PC-9 (cell line): ENCODE results near the gene ERH. TPM values are rescaled to one million over a fixed set of nuclear protein-coding genes. Genes with fewer than 3 reads are reported as not detected.

Experiments
- BruUV-seq: library from RNA; stranded (reverse); fragments of 400-500 nt; replicated peaks from 2 replicates; lab custom pipeline; 2021; lab: Mats Ljungman, UMichigan
- CTCF ChIA-PET: fragments of 300-600 bp; sonication (Branson Sonifier 250); formaldehyde crosslinking; loops from one replicate; lab custom pipeline; 2022; ENCODE audit warnings: antibody characterized with exemption; lab: Charles Lee
- POLR2A ChIA-PET: fragments of 300-600 bp; sonication (Branson Sonifier 250); formaldehyde crosslinking; loops from one replicate; lab custom pipeline; 2022; ENCODE audit warnings: antibody characterized with exemption; ENCODE audit not compliant: unreplicated experiment; lab: Charles Lee
- DNase-seq, 2 experiments: peaks; one replicate each; pipeline versions ENCODE4 v3.0.0 to v3.0.0-alpha.2; 2015 to 2022; ENCODE audit warnings: mixed read lengths in 1 of 2
- H2AFZ ChIP-seq: fragments of 200-600 bp; sonication (generic); 2 replicates; pipeline ENCODE4 v1.8.1; 2017; ENCODE audit warnings: antibody characterized with exemption
- H3F3A ChIP-seq: fragments of 200-600 bp; sonication (generic); 2 replicates; pipeline ENCODE4 v1.8.1; 2017; ENCODE audit warnings: antibody characterized with exemption, mild to moderate bottlenecking, low read depth; ENCODE audit not compliant: insufficient read depth
- H3K27ac ChIP-seq: fragments of 200-600 bp; sonication (generic); 2 replicates; pipeline ENCODE4 v1.6.1; 2016; ENCODE audit warnings: mixed run types
- H3K27me3 ChIP-seq: fragments of 200-600 bp; sonication (generic); 2 replicates; pipeline ENCODE4 v1.6.1; 2016; ENCODE audit warnings: low read depth, mixed run types; ENCODE audit not compliant: insufficient read depth
- H3K36me3 ChIP-seq: fragments of 200-600 bp; sonication (generic); 2 replicates; pipeline ENCODE4 v1.6.1; 2016; ENCODE audit warnings: low read depth, mixed run types
- H3K4me1 ChIP-seq: fragments of 200-600 bp; sonication (generic); replicated peaks from 2 replicates; pipeline ENCODE4 v1.6.1; 2016; ENCODE audit warnings: mixed run types; ENCODE audit not compliant: insufficient read depth
- H3K4me2 ChIP-seq: fragments of 200-600 bp; sonication (generic); 2 replicates; pipeline ENCODE4 v1.6.1; 2017; ENCODE audit warnings: mixed run types
- H3K4me3 ChIP-seq: fragments of 200-600 bp; sonication (generic); 2 replicates; pipeline ENCODE4 v1.6.1; 2016; ENCODE audit warnings: mixed run types
- H3K79me2 ChIP-seq: fragments of 200-600 bp; sonication (generic); 2 replicates; pipeline ENCODE4 v1.6.1; 2017; ENCODE audit warnings: low read depth, mixed run types
- H3K9me2 ChIP-seq: fragments of 200-600 bp; sonication (generic); 2 replicates; pipeline ENCODE4 v1.8.1; 2017; ENCODE audit warnings: mild to moderate bottlenecking; ENCODE audit not compliant: insufficient read depth
- H3K9me3 ChIP-seq: fragments of 200-600 bp; sonication (generic); 2 replicates; pipeline ENCODE4 v1.8.1; 2016; ENCODE audit warnings: low read depth; ENCODE audit not compliant: insufficient read depth
- H4K20me1 ChIP-seq: fragments of 200-600 bp; sonication (generic); 2 replicates; pipeline ENCODE4 v1.8.1; 2017; ENCODE audit not compliant: insufficient read depth
- CTCF ChIP-seq: fragments of 200-600 bp; sonication (generic); conservative IDR thresholded peaks from 2 replicates; pipeline ENCODE4 v1.6.1; 2017; ENCODE audit warnings: mixed run types, antibody characterized with exemption, mild to moderate bottlenecking, moderate library complexity
- EZH2 ChIP-seq: fragments of 200-600 bp; sonication (generic); IDR thresholded peaks from 2 replicates; pipeline ENCODE4 v1.8.0; 2017; ENCODE audit warnings: antibody characterized with exemption, low read depth
- intact Hi-C: fragments of 100-400 bp; cut with micrococcal nuclease; formaldehyde crosslinking; loops from one replicate; pipeline ENCODE4 v1.10.0; 2022; ENCODE audit not compliant: unreplicated experiment
- total RNA-seq: library from RNA; stranded (reverse); gene quantifications from 2 replicates; pipeline ENCODE4 v1.2.3, GENCODE V29; 2021

Gene ERH
- total RNA-seq, 1 experiment from 2014 or later, result 347 TPM

GRCh38 chr14:69363964-69364363 lies 34.1 kb downstream of the ERH start:
- TF ChIP-seq CTCF (no peak), EZH2 (no peak)

GRCh38 chr14:69363055-69363454 lies 35.0 kb downstream of the ERH start:
- TF ChIP-seq EZH2 (no peak), CTCF (no peak)
- Histone ChIP-seq H3K4me1 (no peaks in the 10 kb centered on the region), H3K9me2 (no peaks in the 10 kb centered on the region), H3K36me3 (no peaks in the 10 kb centered on the region), H3K27me3 (no peaks in the 10 kb centered on the region), H3K79me2 (no peaks in the 10 kb centered on the region), H3F3A (no peaks in the 10 kb centered on the region), H4K20me1 (no peaks in the 10 kb centered on the region), H3K4me3 (no peak overlapping the region), H2AFZ (no peak overlapping the region), H3K27ac (no peak overlapping the region), H3K4me2 (no peak overlapping the region), H3K9me3 (no peaks in the 10 kb centered on the region)
- DNase-seq, result no peak
- ChIA-PET POLR2A (interaction anchor here (0.8 kb wide), 1 partner anchor 19 kb away, joined by 4 read pairs; no protein-coding TSS in a partner anchor), CTCF (no interaction called here)
- BruUV-seq, result no TSS peak
- intact Hi-C loops, result no loop called here

More at GRCh38 chr14:69363964-69364363, 34.1 kb downstream of the ERH start:
- Histone ChIP-seq H2AFZ (no peak overlapping the region), H3K9me2 (no peaks in the 10 kb centered on the region), H3K27ac (no peak overlapping the region), H3K27me3 (no peaks in the 10 kb centered on the region), H3F3A (no peaks in the 10 kb centered on the region), H4K20me1 (no peaks in the 10 kb centered on the region), H3K36me3 (no peaks in the 10 kb centered on the region), H3K4me3 (no peak overlapping the region), H3K4me1 (no peaks in the 10 kb centered on the region), H3K9me3 (no peaks in the 10 kb centered on the region), H3K79me2 (no peaks in the 10 kb centered on the region), H3K4me2 (no peak overlapping the region)
- BruUV-seq, result no TSS peak
- POLR2A ChIA-PET, result interaction anchor here (0.8 kb wide), 1 partner anchor 18 kb away, joined by 4 read pairs; no protein-coding TSS in a partner anchor
- intact Hi-C loops, result no loop called here
- CTCF ChIA-PET, result no interaction called here
- no peak for DNase-seq

- Histone ChIP-seq H3K9me3 (no peaks in the 10 kb centered on the region), H3K79me2 (no peaks in the 10 kb centered on the region), H2AFZ (no peak overlapping the region), H3K27me3 (no peaks in the 10 kb centered on the region), H4K20me1 (no peaks in the 10 kb centered on the region), H3K9me2 (no peaks in the 10 kb centered on the region), H3K27ac (no peak overlapping the region), H3K4me3 (no peak overlapping the region), H3K4me2 (no peak overlapping the region), H3K4me1 (no peaks in the 10 kb centered on the region), H3K36me3 (no peaks in the 10 kb centered on the region), H3F3A (no peaks in the 10 kb centered on the region)
- intact Hi-C loops, result no loop called here
- POLR2A ChIA-PET, result no interaction called here
- DNase-seq, result no peak
- BruUV-seq, result no TSS peak
- no peak for TF ChIP-seq EZH2
- TF ChIP-seq CTCF, result no peak
- CTCF ChIA-PET, result no interaction called here
Measured at GRCh38 chr14:69360438-69361108, 37.5 kb downstream of the ERH start.
